ENCODE measurements around the gene RTRAF. TPM values are rescaled to one million over a fixed set of nuclear protein-coding genes. Genes with fewer than 3 reads are reported as not detected.

RTRAF gene
- total RNA-seq, 1 experiment from 2014 or later, result 350 TPM

GRCh38 chr14:51993285-51993920 is 4.1 kb downstream of the RTRAF start:
- Mint-ChIP-seq H3K27ac (no peak overlapping the region), H3K27me3 (ENCODE audit: low read depth) (no peaks in the 10 kb centered on the region), H3K4me3 (no peak overlapping the region), H3K9me3 (no peaks in the 10 kb centered on the region), H3K36me3 (ENCODE audit: insufficient read depth in 1 of 3, low read depth in 3 of 3) (peaks cover 27 to 61% (median 53%) of the 10 kb centered on the region in 3 experiments; a peak in 6 of 7 replicates), H3K4me1 (peaks cover 5 to 10% of the 10 kb centered on the region in 2 experiments)
- H4K5ac ChIP-seq (ENCODE audit: insufficient read length, low read depth, low read length), result no peak overlapping the region
- H3K4me1 ChIP-seq (ENCODE audit: insufficient read depth, low read length), result no peaks in the 10 kb centered on the region
- peaks cover 5% of the 10 kb centered on the region for H3K23me2 ChIP-seq (ENCODE audit: insufficient read length, low read depth, low read length, poor library complexity, severe bottlenecking)
- H3K4ac ChIP-seq (ENCODE audit: low read depth, low read length), result no peak overlapping the region
- no peak overlapping the region for H3K56ac ChIP-seq (ENCODE audit: insufficient read length, low read depth, low read length)
- H3K27me3 ChIP-seq (ENCODE audit: insufficient read depth, low read length), result no peaks in the 10 kb centered on the region
- TF ChIP-seq CTCF (conservative IDR thresholded peaks at IDR 0.05), result no peak
- H3K23ac ChIP-seq (ENCODE audit: insufficient read length, low read depth, low read length), result no peak overlapping the region
- no peak for DNase-seq
- no peak overlapping the region for H3K9ac ChIP-seq (ENCODE audit: extremely low read depth, insufficient read length, low read length)
- H3K79me2 ChIP-seq (ENCODE audit: insufficient read depth, low read length), result peaks cover 8% of the 10 kb centered on the region; the same call in 1 of the 2 replicates
- H2BK120ac ChIP-seq (ENCODE audit: low read depth, low read length, poor library complexity, severe bottlenecking), result no peak overlapping the region
- no peaks in the 10 kb centered on the region for H4K20me1 ChIP-seq (ENCODE audit: control insufficient read depth, insufficient read depth, insufficient read length)
- no peak overlapping the region for H2BK20ac ChIP-seq (ENCODE audit: low read depth, low read length, poor library complexity, severe bottlenecking)
- no peak overlapping the region for H2AFZ ChIP-seq (ENCODE audit: low read length)
- no peak overlapping the region for H3T11ph ChIP-seq (ENCODE audit: low read length)
- no peak overlapping the region for H2BK15ac ChIP-seq (ENCODE audit: low read depth, low read length)
- no peak overlapping the region for H3K14ac ChIP-seq (ENCODE audit: insufficient read depth, low read length)
- 100% methylated on average over 1 of the region's 3 CpGs for WGBS (ENCODE audit: extremely low coverage, insufficient read length, low lambda C conversion rate)
- H4K91ac ChIP-seq (ENCODE audit: insufficient read length, low read depth, low read length), result no peak overlapping the region
- no peak overlapping the region for H3K4me2 ChIP-seq (ENCODE audit: insufficient read depth, insufficient read length, low read length)
- no peaks in the 10 kb centered on the region for H3K9me3 ChIP-seq (ENCODE audit: control insufficient read depth, low read depth, low read length)
- H2BK12ac ChIP-seq (ENCODE audit: insufficient read length, low read depth, low read length), result no peak overlapping the region
- H3K79me1 ChIP-seq (ENCODE audit: insufficient read depth, low read depth, low read length, poor library complexity, severe bottlenecking), result no peaks in the 10 kb centered on the region
- H3K27ac ChIP-seq (ENCODE audit: insufficient read length, low read depth, low read length), result no peak overlapping the region
- H2BK5ac ChIP-seq (ENCODE audit: insufficient read length, low read length), result no peak overlapping the region
- no peak overlapping the region for H2AK5ac ChIP-seq (ENCODE audit: insufficient read length, low read length)
- no peak overlapping the region for H3K18ac ChIP-seq (ENCODE audit: insufficient read length, low read depth, low read length)
- H4K8ac ChIP-seq (replicated peaks; ENCODE audit: insufficient read length, low read depth, low read length), result no peak overlapping the region
